BJ (cell line): ENCODE data around the gene STARD3. TPM values are rescaled to one million over a fixed set of nuclear protein-coding genes. Genes with fewer than 3 reads are reported as not detected.

Experiments
- CTCF ChIA-PET: fragments of 350-600 bp; formaldehyde crosslinking; extraction: SDS; loops from one replicate; lab custom pipeline; 2021; ENCODE audit warnings: antibody characterized with exemption, inconsistent platforms; lab: Yijun Ruan, JAX
- POLR2A ChIA-PET: fragments of 300-600 bp; sonication (Branson Sonifier 250); formaldehyde crosslinking; extraction: SDS; loops from one replicate; lab custom pipeline; 2021; ENCODE audit warnings: antibody characterized with exemption; lab: Charles Lee
- DNase-seq: peaks from one replicate; pipeline ENCODE4 v3.0.0-alpha.2; 2011; ENCODE audit warnings: low read depth
- H3K27me3 ChIP-seq: 2 replicates; pipeline ENCODE4 v1.6.0; 2011; ENCODE audit warnings: low read length; ENCODE audit not compliant: control insufficient read depth, insufficient read depth
- H3K36me3 ChIP-seq: 2 replicates; pipeline ENCODE4 v1.5.1; 2011; ENCODE audit warnings: low read length; ENCODE audit not compliant: control insufficient read depth, insufficient read depth
- H3K4me3 ChIP-seq: 2 replicates; pipeline ENCODE4 v1.5.1; 2011; ENCODE audit warnings: low read depth, mild to moderate bottlenecking, control low read depth, low read length
- CTCF ChIP-seq: IDR thresholded peaks from 2 replicates; pipeline ENCODE4 v1.5.1; 2011; ENCODE audit warnings: low read depth, mild to moderate bottlenecking, control low read depth, inconsistent platforms, low read length, moderate library complexity; ENCODE audit not compliant: insufficient read depth
- polyA plus RNA-seq: library from polyadenylated mRNA; depleted of rRNA; stranded (reverse); fragments of >200 nt; gene quantifications from 2 replicates; pipeline ENCODE4 v1.2.3, GENCODE V29; 2011

The STARD3 gene
- polyA plus RNA-seq, 1 experiment, result 93.8 TPM

- Histone ChIP-seq H3K4me3 (no peak overlapping the region), H3K36me3 (no peaks in the 10 kb centered on the region), H3K27me3 (no peaks in the 10 kb centered on the region)
- POLR2A ChIA-PET, result no interaction called here
- CTCF ChIA-PET, result interaction anchor here (1.3 to 13.1 kb wide), 3 partner anchors 7 to 18 kb away, joined by 3 to 107 read pairs (median 59); no protein-coding TSS in a partner anchor
- DNase-seq, result no peak
- TF ChIP-seq CTCF, result no peak
Measured at GRCh38 chr17:39639566-39640458, 2.9 kb downstream of the STARD3 start.

- H3K4me3 ChIP-seq, result no peak overlapping the region
- no peak for DNase-seq
- no peaks in the 10 kb centered on the region for H3K27me3 ChIP-seq
- no peaks in the 10 kb centered on the region for H3K36me3 ChIP-seq
- POLR2A ChIA-PET, result no interaction called here
- TF ChIP-seq CTCF, result no peak
- CTCF ChIA-PET, result interaction anchor here (1.3 to 13.1 kb wide), 3 partner anchors 8 to 19 kb away, joined by 3 to 107 read pairs (median 59); no protein-coding TSS in a partner anchor
Measured at GRCh38 chr17:39640591-39641031, 3.7 kb downstream of the STARD3 start.

- DNase-seq, result no peak
- POLR2A ChIA-PET, result no interaction called here
- CTCF ChIA-PET, result interaction anchor here (1.3 to 13.1 kb wide), 3 partner anchors 8 to 19 kb away, joined by 3 to 107 read pairs (median 59); no protein-coding TSS in a partner anchor
- no peak overlapping the region for H3K4me3 ChIP-seq
- H3K36me3 ChIP-seq, result no peaks in the 10 kb centered on the region
- no peak for TF ChIP-seq CTCF
- H3K27me3 ChIP-seq, result no peaks in the 10 kb centered on the region
Measured at GRCh38 chr17:39641097-39641496, 4.2 kb downstream of the STARD3 start.

GRCh38 chr17:39641883-39642282, 4.9 kb downstream of the STARD3 start:
- Histone ChIP-seq H3K36me3 (no peaks in the 10 kb centered on the region), H3K27me3 (no peaks in the 10 kb centered on the region), H3K4me3 (no peak overlapping the region)
- ChIA-PET POLR2A (no interaction called here), CTCF (interaction anchor here (4.1 to 13.1 kb wide), 3 partner anchors 8 to 20 kb away, joined by 24 to 107 read pairs (median 59); no protein-coding TSS in a partner anchor)
- TF ChIP-seq CTCF, result no peak
- no peak for DNase-seq
